NAMALWA (cell line): ENCODE data around the gene ARFGAP2.
"Not testable (repeated sequence)": the region's sequence is repeated elsewhere in the genome, so short reads cannot be mapped to it uniquely, and the experiment has no call there.

Source experiments
- DNase-seq: peaks from one replicate; pipeline ENCODE4 v3.0.0-alpha.2; 2015; ENCODE audit warnings: low spot score

ARFGAP2 gene

DNA sequence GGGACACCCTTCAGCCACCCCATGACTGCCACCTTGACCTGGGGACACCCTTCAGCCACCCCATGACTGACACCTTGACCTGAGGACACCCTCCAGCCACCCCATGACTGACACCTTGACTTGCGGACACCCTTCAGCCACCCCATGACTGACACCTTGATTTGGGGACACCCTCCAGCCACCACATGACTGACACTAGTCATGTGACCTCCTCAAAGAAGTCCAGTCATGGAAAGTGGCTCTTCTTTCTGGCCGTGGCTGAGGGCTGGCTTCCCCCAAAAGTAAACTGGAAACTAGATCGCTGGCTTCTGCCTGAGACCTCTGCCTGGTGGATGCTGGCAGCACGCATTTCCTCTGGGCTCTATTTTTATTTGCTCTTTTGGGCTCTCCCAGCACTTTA is 28.4 kb downstream of the ARFGAP2 start:
- DNase-seq, result no peak

- DNase-seq, result no peak
Measured at GRCh38 chr11:47147681-47148080, 29.0 kb downstream of the ARFGAP2 start.

GRCh38 chr11:47147250-47147649 is 29.4 kb downstream of the ARFGAP2 start:
- no peak for DNase-seq

GRCh38 chr11:47144541-47144940 is 32.1 kb downstream of the ARFGAP2 start:
- DNase-seq, result no peak

- no peak for DNase-seq
Measured at GRCh38 chr11:47143322-47143721, 33.4 kb downstream of the ARFGAP2 start.

DNA sequence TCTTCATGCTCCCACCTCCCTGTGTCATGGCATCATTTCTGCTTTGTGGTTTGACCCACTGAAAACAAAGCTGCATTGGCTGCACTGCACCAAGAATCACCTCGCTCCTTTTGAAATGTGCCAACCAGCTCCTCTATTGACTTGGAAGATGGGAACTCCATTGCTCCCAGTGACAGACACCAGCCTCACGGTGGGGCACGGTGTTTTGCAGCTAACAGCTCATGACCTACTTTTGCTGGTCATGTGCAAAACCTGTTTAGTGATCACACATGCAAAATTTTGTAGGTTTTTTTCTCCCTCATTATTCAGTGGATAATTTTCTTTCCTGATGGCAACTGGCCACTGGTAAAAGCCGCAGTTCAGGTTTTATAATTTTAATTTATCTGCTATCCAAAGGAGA is 36.8 kb downstream of the ARFGAP2 start:
- no peak for DNase-seq

DNA sequence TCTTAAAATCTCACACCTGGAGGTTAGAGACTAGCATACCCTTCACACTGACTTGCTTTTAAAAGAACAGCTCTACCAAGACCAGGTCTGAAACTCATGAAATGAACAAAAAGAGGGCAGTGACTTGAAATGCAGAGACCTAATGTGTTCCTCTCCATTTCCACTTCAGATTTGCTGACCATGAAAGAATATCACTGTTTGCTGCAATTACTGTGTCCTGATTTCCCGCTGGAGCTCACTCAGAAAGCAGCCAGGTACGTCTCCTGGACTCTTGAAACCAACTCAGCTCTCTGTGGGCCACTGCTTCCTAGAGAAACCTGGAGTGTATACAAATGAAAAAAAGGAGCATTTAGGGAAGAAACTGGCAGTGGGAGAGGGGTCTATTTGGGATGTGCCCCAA is 39.2 kb downstream of the ARFGAP2 start:
- DNase-seq, result no peak

GRCh38 chr11:47136921-47137320 is 39.8 kb downstream of the ARFGAP2 start:
- DNase-seq, result no peak

DNA sequence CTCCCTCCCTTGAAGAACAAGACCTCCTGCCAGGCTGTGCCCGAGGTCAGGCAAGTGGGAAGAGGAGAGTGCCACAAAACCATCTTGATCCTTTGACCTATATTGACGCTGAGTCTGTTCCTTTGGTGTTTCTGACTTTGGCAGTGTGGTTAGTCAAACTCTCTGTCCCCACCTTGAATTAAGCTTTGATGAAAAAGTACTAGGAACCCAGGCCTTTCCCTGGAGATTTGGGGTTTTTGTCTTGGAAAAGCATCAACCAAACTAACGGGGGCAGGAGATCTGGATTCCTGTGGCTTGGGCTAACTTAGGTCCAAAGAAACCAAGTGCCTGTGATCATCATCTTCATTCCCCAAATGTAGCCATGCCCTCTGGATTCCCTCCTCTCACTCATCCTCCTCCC is 40.4 kb downstream of the ARFGAP2 start:
- DNase-seq, result no peak

GRCh38 chr11:47132981-47133380 is 43.7 kb downstream of the ARFGAP2 start:
- no peak for DNase-seq

GRCh38 chr11:47132490-47132889 is 44.2 kb downstream of the ARFGAP2 start:
- no peak for DNase-seq

- DNase-seq, result no peak
Measured at GRCh38 chr11:47131136-47131535, 45.5 kb downstream of the ARFGAP2 start.

GRCh38 chr11:47130543-47130942 is 46.1 kb downstream of the ARFGAP2 start:
- DNase-seq, result no peak

GRCh38 chr11:47127213-47127612 is 49.5 kb downstream of the ARFGAP2 start:
- DNase-seq, result no peak

DNA sequence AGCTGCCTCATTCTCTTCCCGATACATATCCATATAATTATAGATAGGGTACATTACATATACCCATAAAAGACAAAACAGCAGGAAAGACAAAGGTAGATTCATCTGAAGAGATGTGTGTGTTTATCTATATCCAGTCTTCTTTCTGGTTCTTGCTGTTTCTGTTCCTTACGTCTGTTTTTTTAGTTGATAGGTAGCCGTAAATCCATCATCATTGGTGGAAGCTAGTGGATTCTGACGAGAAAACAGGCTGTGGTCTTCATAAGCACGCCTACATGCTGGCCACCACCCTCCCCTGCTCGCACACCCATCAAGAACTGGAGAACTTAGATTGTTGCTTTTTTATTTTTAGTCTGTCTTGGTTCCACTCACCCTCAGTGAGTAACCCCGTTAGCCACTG is 51.6 kb downstream of the ARFGAP2 start:
- no peak for DNase-seq

DNA sequence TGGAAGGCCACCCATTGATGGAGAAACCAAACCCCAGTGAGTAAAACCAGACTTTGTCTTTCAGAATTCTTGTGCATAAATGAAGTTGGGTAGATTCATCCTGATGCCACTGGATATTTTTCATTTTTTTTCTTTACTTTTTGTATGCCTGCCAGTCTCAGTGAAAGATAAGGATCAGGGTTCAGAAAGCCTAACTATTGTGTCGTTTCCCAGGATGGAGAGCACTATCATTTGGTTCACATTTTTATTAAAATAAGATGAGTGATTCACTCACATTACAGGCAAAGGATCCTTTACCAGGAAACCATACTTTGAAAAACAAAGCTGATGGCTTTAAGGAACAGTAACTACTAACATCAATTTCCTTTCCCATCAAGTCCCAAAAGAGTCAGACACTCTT is 52.0 kb downstream of the ARFGAP2 start:
- no peak for DNase-seq

- no peak for DNase-seq
Measured at GRCh38 chr11:47123094-47123493, 53.6 kb downstream of the ARFGAP2 start.

DNA sequence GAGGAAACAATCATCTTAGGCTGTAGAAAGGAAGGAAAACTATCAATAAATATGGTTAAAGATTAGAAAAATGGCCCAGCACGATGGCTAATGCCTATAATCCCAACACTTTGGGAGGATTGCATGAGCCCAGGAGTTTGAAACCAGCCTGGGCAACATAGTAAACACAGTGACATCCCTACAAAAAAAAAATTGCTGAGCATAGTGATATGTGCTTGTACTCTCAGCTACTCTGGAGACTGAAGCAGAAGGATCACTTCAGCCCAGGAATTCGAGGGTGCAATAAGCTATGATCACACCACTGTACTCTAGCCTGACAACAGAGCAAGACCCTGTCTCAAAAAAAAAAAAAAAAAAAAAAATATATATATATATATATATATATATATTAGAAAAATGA is 54.9 kb downstream of the ARFGAP2 start:
- DNase-seq, result no peak

DNA sequence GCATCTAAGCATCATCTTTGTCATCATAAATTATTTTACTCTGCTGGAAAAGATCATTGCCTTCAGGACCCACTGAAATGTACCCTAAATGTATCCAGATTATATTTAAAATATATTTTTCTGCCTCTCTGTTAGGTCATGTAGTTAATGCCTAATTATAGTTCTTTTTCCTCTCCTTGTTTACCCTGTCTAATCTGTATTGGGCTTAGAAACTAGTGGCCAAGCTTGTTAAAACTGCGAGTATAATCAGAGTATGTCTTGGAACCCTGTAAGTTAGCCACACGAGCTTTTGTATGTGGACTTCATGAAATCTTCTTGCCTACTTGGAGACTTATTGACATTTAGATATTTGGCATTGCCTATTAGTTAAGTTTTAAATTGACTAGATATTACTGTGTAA is 55.6 kb downstream of the ARFGAP2 start:
- DNase-seq, result no peak

DNA sequence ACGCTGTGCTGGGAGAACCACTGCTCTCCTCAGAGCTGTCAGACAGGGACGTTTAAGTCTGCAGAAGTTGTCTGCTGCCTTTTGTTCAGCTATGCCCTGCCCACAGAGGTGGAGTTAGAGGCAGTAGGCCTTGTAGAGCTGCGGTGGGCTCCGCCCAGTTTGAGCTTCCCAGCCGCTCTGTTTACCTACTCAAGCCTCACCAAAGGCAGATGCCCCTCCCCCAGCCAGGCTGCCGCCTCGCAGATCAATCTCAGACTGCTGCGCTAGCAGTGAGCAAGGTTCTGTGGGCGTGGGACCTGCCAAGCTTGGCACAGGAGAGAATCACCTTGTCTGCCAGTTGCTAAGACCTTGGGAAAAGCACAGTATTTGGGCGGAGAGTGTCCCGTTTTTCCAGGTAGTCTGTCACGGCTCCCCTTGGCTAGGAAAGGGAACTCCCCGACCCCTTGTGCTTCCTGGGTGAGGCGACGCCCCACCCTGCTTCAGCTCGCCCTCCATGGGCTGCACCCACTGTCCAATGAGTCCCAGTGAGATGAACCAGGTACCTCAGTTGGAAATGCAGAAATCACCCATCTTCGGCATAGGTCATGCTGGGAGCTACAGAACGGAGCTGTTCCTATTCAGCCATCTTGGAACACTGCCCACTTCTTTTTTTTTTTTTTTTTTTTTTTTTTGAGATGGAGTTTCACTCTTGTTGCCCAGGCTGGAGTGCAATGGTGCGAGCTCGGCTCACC is 57.6 kb downstream of the ARFGAP2 start:
- DNase-seq, result not testable (repeated sequence)
